ENCODE results near the gene ADAM12. TPM values are rescaled to one million over a fixed set of nuclear protein-coding genes. Genes with fewer than 3 reads are reported as not detected.

Gene ADAM12
- total and polyA plus RNA-seq, 11 donors: 0.04 to 11.2 (median 0.82) TPM; not detected in 1

- H3K4me3 ChIP-seq: no peak overlapping the region
- H3K27ac ChIP-seq: no peak overlapping the region
- no peaks in the 10 kb centered on the region for H3K27me3 ChIP-seq
- ATAC-seq (no peak), DNase-seq (no peak)
- no peaks in the 10 kb centered on the region for H3K36me3 ChIP-seq
- WGBS, 4 donors: 83 to 90% (median 89%) methylated on average over 3 of the region's 3 CpGs
- intact Hi-C loops (cut with DNase I): loop anchor here in 1 of 10 donors (5.0 kb wide), 1 partner anchor 117 kb away; no protein-coding TSS in a partner anchor
- peaks cover 0 to under 1% (median 0%) of the 10 kb centered on the region in 12 donors for H3K4me1 ChIP-seq
- H3K9me3 ChIP-seq: no peaks in the 10 kb centered on the region
- no peak for TF ChIP-seq CTCF (IDR thresholded peaks at IDR 0.05)
- no peak for TF ChIP-seq POLR2A (IDR thresholded peaks at IDR 0.05)
These were observed 288.9 kb downstream of the ADAM12 start for GRCh38 chr10:126099366-126099765.

GRCh38 chr10:126098226-126098581 lies 290.1 kb downstream of the ADAM12 start:
- no peaks in the 10 kb centered on the region for H3K9me3 ChIP-seq
- TF ChIP-seq CTCF (IDR thresholded peaks at IDR 0.05) (no peak), POLR2A (IDR thresholded peaks at IDR 0.05) (no peak)
- intact Hi-C loops (cut with DNase I): loop anchor here in 1 of 10 donors (5.0 kb wide), 1 partner anchor 116 kb away; no protein-coding TSS in a partner anchor
- 77 to 82% (median 81%) methylated on average over 3 of the region's 3 CpGs for WGBS, 4 donors
- no peak overlapping the region for H3K4me3 ChIP-seq
- no peak for ATAC-seq
- no peak overlapping the region for H3K27ac ChIP-seq
- H3K4me1 ChIP-seq: no peaks in the 10 kb centered on the region
- H3K36me3 ChIP-seq: no peaks in the 10 kb centered on the region
- no peaks in the 10 kb centered on the region for H3K27me3 ChIP-seq
- DNase-seq: no peak

- Histone ChIP-seq H3K4me1 (peaks cover 0 to 3% (median 0%) of the 10 kb centered on the region in 12 donors), H3K36me3 (no peaks in the 10 kb centered on the region), H3K27ac (no peak overlapping the region), H3K27me3 (no peaks in the 10 kb centered on the region), H3K9me3 (no peaks in the 10 kb centered on the region), H3K4me3 (no peak overlapping the region)
- DNase-seq (no peak), ATAC-seq (no peak)
- intact Hi-C loops (cut with DNase I): loop anchor here in 1 of 10 donors (5.0 kb wide), 1 partner anchor 115 kb away; no protein-coding TSS in a partner anchor
- TF ChIP-seq CTCF (IDR thresholded peaks at IDR 0.05) (peak in 4 of 12 donors; percentile 7 to 32 (median 16)), POLR2A (IDR thresholded peaks at IDR 0.05) (no peak)
- 83 to 86% (median 85%) methylated on average over 6 of the region's 6 CpGs for WGBS, 4 donors
These were observed 290.6 kb downstream of the ADAM12 start for GRCh38 chr10:126097558-126098225.

GRCh38 chr10:126094537-126094936 lies 293.7 kb downstream of the ADAM12 start:
- WGBS, 4 donors: 90 to 94% (median 93%) methylated on average over 5 of the region's 5 CpGs
- H3K27ac ChIP-seq: no peak overlapping the region
- peaks cover 0 to 10% (median 0%) of the 10 kb centered on the region in 12 donors for H3K4me1 ChIP-seq
- H3K27me3 ChIP-seq: no peaks in the 10 kb centered on the region
- DNase-seq: no peak
- no peak overlapping the region for H3K4me3 ChIP-seq
- intact Hi-C loops (cut with DNase I): loop anchor here in 1 of 10 donors (5.0 kb wide), 1 partner anchor 107 kb away; no protein-coding TSS in a partner anchor
- H3K9me3 ChIP-seq: no peaks in the 10 kb centered on the region
- H3K36me3 ChIP-seq: no peaks in the 10 kb centered on the region
- ATAC-seq: no peak
- TF ChIP-seq CTCF (IDR thresholded peaks at IDR 0.05) (no peak), POLR2A (IDR thresholded peaks at IDR 0.05) (no peak)
